Frontal cortex (tissue), 4 donors: ENCODE results near the gene SLC17A2. TPM values are rescaled to one million over a fixed set of nuclear protein-coding genes. Genes with fewer than 3 reads are reported as not detected.

Experiments
- DNase-seq, 2 donors: peaks; one replicate each; pipeline ENCODE4 v3.0.0; 2012; ENCODE audit warnings: low spot score in 2 of 2
- FAIRE-seq: peaks from 2 replicates; lab custom pipeline; 2012; peaks lifted over from hg19 to GRCh38; lab: Jason Lieb, UNC
- total RNA-seq: library from RNA; depleted of rRNA; stranded (reverse); fragments of >200 nt; gene quantifications from one replicate; pipeline ENCODE4 v1.2.3, GENCODE V29; 2014
- donor health status: control.
- donor health status: control.
- donor health status: control.

SLC17A2 gene
- total RNA-seq, 1 donor from 2014 or later = not detected

- DNase-seq (peak; percentile 22 to 39), FAIRE-seq (peak; percentile 86)
Measured at GRCh38 chr6:25889877-25890853, 40.3 kb downstream of the SLC17A2 start.

DNA sequence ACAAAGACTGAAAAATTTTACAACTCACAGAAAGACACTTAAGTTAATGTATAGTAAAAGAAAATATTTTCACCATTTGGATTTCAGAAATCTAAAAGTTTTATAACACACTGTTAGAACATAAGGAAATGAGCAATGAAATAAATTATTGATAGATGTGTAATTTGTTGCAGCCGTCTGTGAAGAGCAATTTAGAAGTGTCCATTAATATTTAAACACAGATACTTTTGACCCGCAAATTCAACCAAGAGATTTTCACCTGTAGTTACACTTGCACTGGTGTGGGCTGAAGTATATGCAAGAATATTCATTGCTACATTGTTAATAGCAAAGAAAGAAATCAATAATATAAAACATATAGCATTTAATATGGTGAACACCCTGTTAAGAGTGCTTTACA, 41.9 kb downstream of the SLC17A2 start:
- DNase-seq (no peak), FAIRE-seq (no peak)

DNA sequence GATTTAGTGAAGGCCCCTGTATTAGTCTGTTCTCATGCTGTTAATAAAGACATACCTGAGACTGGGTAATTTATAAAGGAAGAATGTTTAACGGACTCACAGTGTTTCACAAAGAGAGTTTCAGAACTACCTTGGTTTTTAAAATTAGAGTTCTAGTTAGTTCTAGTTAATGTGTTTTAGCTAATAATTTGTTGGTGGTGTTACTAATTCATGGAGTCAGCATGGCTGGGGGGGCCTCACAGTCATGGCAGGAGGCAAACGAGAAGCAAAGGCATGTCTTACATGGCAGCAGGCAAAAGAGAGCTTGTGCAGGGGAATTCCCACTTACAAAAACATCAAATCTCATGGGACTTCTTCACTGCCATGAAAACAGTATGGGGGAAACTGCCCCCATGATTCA, 44.4 kb downstream of the SLC17A2 start:
- FAIRE-seq = no peak
- no peak for DNase-seq

GRCh38 chr6:25883991-25884390, 46.5 kb downstream of the SLC17A2 start:
- no peak for FAIRE-seq
- DNase-seq = no peak

GRCh38 chr6:25883536-25883935, 47.0 kb downstream of the SLC17A2 start:
- no peak for DNase-seq

GRCh38 chr6:25882051-25882496, 48.4 kb downstream of the SLC17A2 start:
- FAIRE-seq (no peak), DNase-seq (no peak)

More at GRCh38 chr6:25883536-25883935, 47.0 kb downstream of the SLC17A2 start:
- FAIRE-seq = no peak

- DNase-seq = no peak
- no peak for FAIRE-seq
Measured at GRCh38 chr6:25880601-25881000, 49.9 kb downstream of the SLC17A2 start.

- no peak for DNase-seq
- FAIRE-seq = no peak
Measured at GRCh38 chr6:25878721-25879322, 51.7 kb downstream of the SLC17A2 start.

- DNase-seq = no peak
- FAIRE-seq = no peak
Measured at GRCh38 chr6:25875926-25876602, 54.4 kb downstream of the SLC17A2 start.

GRCh38 chr6:25875563-25875905, 55.0 kb downstream of the SLC17A2 start:
- FAIRE-seq = no peak

DNA sequence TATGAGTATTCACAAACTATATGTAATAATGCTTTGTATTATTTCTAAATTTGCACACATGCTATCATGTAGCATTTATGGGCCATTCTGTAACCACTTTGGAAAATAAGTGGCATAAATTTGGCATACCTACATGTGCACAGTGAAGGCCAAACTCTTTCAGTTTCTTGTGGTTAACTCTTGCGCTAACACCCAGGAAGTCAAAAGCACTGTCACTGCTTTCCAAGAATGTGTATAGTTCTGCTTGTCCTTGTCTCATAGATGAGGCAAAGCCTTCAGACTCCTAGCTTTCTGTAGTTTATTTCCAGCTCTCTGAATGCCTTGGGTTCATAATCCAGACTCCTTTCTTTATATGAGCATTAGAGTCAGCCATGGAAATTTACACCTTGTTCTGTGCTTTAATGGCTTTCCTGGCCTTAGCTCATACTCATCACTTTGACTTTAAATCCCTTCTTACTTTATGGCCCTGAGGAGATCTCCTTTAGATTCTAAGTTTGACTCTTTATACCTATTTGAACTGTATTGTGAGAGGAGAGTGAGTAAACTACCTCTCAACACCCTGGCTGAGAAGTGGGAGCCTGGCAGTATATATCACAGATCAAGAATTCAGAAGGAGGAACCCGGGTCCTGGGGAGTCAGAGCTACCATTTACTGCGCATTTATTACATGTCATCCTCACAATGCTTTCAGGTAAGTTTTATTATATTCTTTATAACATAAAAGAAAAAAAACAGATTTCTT, 55.5 kb downstream of the SLC17A2 start:
- DNase-seq (no peak), FAIRE-seq (no peak)

More at GRCh38 chr6:25875563-25875905, 55.0 kb downstream of the SLC17A2 start:
- DNase-seq = no peak

DNA sequence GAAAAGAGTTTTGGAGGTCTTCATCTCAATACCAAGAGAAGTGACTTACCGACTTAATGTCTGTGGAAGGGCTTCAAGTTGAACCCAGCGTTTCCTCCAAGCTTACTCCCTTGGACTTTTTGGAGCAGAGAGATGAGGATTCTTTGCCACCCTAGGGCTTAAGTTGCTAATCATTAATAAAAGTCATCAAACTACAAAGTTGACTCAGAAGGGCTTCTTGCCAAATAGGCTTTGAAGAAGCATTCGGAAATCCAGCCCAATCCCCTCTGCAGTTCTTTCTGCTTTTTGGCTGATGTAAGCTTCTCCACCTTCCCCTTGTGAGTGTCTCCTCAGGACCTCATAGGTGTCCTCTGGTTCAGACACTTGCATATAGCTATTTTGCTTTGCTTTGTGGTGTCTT, 56.4 kb downstream of the SLC17A2 start, which contains the start of gene SLC17A3:
SLC17A3 (minus strand) TSS at position 126 of the 400 bp plus-strand sequence. CDS start 5,856 bp downstream, outside the sequence.
- FAIRE-seq = no peak
- DNase-seq = no peak

DNA sequence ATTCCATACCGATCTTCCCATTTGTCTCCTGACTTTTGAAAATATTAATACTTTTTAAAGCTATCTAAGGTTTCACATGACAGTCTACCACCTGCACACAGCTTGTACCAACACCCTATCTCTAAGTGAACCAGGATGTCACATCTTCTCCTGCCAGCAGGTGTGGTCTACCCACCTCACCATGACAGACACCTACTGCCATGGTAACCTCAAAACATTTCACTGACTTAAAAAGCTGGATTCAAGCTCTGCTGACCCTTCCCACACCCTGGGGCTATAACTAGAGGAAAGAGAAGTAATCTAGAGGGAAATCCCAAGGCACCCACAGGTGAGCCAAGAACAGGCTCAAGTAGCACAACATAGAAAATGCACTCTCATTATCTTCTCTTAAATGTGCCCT, 57.7 kb downstream of the SLC17A2 start:
- FAIRE-seq = no peak

GRCh38 chr6:25869840-25870239, 60.7 kb downstream of the SLC17A2 start:
- FAIRE-seq = no peak
- no peak for DNase-seq

More for the DNA sequence above, 57.7 kb downstream of the SLC17A2 start:
- no peak for DNase-seq

DNA sequence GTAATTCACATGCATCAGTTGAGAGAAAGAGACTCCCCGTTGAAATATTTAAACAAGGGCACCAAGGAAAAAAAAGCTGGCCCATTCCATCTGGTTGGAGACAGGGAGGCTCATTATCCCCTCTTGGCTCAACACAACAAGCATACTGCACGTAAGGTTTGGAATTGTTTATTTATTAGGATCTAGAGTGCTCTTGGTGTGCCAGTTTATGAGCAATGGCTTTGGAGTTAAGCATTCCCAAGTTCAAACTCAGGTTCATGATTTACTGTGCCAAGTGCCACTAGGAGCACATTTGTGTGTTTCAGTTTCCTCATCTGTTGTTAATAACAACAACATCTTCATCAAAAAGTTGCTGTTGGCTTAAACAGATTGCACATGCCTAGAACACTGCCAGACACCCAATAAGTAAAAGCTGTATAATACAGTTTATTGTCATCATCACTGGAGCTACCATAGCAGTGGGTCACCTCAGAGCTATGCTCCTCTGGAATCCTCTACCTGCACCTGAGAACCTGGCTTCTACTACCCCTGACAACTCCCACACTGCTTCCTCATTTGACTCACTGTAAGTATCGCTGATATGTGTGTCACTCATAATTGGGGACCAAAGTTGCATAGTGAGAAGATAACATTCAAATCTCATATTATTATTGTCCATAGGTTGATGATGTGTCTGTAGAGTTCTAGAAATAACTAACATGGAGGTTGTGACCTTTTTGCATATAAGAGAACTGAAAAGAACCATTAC, 61.9 kb downstream of the SLC17A2 start:
- FAIRE-seq (no peak), DNase-seq (no peak)

GRCh38 chr6:25866011-25866410, 64.5 kb downstream of the SLC17A2 start:
- DNase-seq (no peak), FAIRE-seq (no peak)

DNA sequence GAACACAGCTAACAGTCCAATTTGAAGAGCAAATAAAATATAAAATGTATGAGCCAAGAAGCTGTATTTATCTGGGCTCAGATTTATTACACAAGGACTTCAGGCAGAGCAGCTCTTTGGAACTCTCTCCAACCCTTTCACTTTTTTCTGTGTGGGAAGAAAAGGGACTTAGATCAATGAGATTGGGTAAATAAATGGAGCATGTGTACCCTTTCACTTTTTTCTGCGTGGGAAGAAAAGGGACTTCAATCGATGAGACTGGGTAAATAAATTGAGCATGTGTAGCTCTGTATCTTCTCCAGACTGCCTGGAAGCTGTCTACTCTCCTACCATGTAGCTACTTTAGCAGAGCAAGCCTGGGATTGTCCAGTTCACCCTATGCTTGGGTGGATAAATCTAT, 67.1 kb downstream of the SLC17A2 start:
- FAIRE-seq (no peak), DNase-seq (no peak)
